Lower leg skin (tissue), 4 donors: ENCODE data around the gene NSMCE1. TPM values are rescaled to one million over a fixed set of nuclear protein-coding genes. Genes with fewer than 3 reads are reported as not detected.

Experiments used
- DNase-seq, 2 donors: peaks; one replicate each; pipeline ENCODE4 v3.0.0-alpha.2; 2019; ENCODE audit warnings: low spot score in 2 of 2
- H3K4me3 ChIP-seq: fragments of 200-600 bp; sonication (generic); 2 replicates; pipeline ENCODE4 v1.5.1; 2017; ENCODE audit warnings: mild to moderate bottlenecking, low read depth; ENCODE audit not compliant: poor library complexity, severe bottlenecking
- POLR2A ChIP-seq, 2 donors: fragments of 450-650 bp; IDR thresholded peaks; one replicate each; pipeline ENCODE4 v1.6.1; 2016 to 2017; ENCODE audit warnings: antibody characterized with exemption in 2 of 2, mild to moderate bottlenecking in 1 of 2, moderate library complexity in 1 of 2
- WGBS, 2 donors: methylation state at CpG; one replicate each; pipeline ENCODE4 v1.1.5; 2018; 5-methylcytosine and 5-hydroxymethylcytosine counted together
- intact Hi-C: fragments of 100-400 bp; cut with DNase I; formaldehyde crosslinking; loops from one replicate; pipeline ENCODE4 v1.15.0; 2023; ENCODE audit warnings: low total_unique reads
- total RNA-seq, 4 donors: library from RNA; depleted of rRNA; stranded (reverse); fragments of >200 nt; gene quantifications; one replicate each; pipeline ENCODE4 v1.1.0, GENCODE V29; 2016
- TF ChIP-seq, protein P1 (sequence below), 3 donors: fragments of 450-650 bp; IDR thresholded peaks; one replicate each; pipeline ENCODE4 v1.5.1; 2016; ENCODE audit warnings: antibody characterized with exemption in 3 of 3, mild to moderate bottlenecking in 3 of 3, moderate library complexity in 2 of 3

The NSMCE1 gene
- total RNA-seq, 4 donors from 2014 or later, result 17.3 to 29.2 (median 21.1) TPM

- no peak overlapping the region for H3K4me3 ChIP-seq
- TF ChIP-seq, protein P1, sequence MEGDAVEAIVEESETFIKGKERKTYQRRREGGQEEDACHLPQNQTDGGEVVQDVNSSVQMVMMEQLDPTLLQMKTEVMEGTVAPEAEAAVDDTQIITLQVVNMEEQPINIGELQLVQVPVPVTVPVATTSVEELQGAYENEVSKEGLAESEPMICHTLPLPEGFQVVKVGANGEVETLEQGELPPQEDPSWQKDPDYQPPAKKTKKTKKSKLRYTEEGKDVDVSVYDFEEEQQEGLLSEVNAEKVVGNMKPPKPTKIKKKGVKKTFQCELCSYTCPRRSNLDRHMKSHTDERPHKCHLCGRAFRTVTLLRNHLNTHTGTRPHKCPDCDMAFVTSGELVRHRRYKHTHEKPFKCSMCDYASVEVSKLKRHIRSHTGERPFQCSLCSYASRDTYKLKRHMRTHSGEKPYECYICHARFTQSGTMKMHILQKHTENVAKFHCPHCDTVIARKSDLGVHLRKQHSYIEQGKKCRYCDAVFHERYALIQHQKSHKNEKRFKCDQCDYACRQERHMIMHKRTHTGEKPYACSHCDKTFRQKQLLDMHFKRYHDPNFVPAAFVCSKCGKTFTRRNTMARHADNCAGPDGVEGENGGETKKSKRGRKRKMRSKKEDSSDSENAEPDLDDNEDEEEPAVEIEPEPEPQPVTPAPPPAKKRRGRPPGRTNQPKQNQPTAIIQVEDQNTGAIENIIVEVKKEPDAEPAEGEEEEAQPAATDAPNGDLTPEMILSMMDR (IDR thresholded peaks at IDR 0.05), result no peak
- TF ChIP-seq POLR2A (IDR thresholded peaks at IDR 0.05), result no peak
- DNase-seq, result peak in 1 of 2 donors; percentile 89
- 67 to 75% methylated on average over 16 of the region's 16 CpGs for WGBS, 2 donors
- intact Hi-C loops, result loop anchor here (5.0 kb wide), 1 partner anchor 134 kb away; no protein-coding TSS in a partner anchor
Observed at GRCh38 chr16:27238016-27238587, 30.5 kb downstream of the NSMCE1 start.

DNA sequence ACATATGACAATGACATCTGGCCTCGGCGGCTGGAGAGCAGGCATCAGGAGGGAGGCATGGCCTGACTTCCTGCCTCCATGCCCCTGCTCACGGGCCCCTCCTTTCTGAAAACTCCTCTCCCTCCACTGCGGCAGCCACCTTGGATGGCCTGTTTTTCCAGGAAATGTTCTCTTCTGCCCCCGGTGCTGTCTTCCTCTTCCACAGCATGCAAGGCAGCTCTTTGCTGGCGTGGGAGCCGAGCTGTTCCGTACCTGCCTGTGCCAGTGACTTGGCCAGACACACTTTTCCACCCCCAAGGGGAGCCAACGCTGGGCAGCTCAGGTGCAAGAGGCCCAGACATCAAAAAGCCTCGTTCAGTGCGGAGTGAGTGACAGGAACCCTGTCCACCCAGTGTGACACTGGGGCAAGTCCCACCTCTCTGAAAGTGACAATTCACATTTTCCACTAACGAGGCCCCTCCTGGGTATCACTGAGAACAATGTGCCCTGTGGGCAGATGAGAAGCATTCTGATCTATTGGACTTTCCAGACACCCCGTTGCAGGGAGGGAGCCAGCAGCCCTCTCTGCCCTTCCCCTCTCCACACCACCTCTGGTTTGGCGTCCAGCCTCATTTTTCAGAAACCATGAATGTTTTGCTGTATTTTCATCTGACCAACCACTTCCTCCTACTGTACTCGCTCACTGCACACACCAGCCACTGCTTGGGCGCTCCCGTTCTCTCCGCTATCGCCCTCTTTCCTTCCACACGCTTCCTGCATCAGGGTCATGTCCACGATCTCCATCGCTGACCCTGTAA lies 31.2 kb downstream of the NSMCE1 start:
- 56 to 57% methylated on average over 22 of the region's 22 CpGs for WGBS, 2 donors
- peak in 1 of 2 donors; percentile 91 for DNase-seq
- intact Hi-C loops, result loop anchor here (5.0 kb wide), 1 partner anchor 135 kb away; no protein-coding TSS in a partner anchor
- H3K4me3 ChIP-seq, result no peak overlapping the region
- no peak for TF ChIP-seq POLR2A (IDR thresholded peaks at IDR 0.05)
- TF ChIP-seq, protein P1 (IDR thresholded peaks at IDR 0.05), result no peak

DNA sequence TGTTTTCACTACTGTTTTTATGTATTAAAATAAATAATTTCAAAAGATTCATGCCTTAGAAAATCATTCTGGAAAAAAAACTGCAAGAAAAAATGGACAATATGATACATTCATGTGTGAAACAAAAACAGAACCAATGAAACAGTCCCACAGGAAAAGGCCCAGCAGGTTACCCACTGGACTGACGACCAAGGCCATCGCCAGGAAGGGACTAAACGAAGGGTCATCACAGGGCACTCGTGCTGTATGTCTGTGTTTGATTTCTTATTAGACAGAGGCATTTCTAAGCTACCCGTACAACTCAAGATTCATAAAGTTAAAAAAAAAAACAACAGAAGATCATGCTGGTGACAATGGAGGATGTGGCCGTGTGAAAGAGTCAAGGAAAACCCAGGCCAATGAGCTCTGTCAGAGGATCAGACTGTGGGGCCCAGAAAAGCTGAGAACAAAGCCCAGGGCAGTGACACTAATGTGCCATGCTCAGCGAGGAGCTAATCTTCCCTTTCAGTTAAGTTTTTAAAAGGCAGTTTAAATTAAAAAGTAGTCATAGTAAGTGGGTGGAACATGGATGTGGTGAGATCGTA lies 31.8 kb downstream of the NSMCE1 start:
- no peak for DNase-seq
- no peak for TF ChIP-seq POLR2A (IDR thresholded peaks at IDR 0.05)
- TF ChIP-seq, protein P1 (IDR thresholded peaks at IDR 0.05), result no peak
- intact Hi-C loops, result loop anchor here (5.0 kb wide), 1 partner anchor 136 kb away; no protein-coding TSS in a partner anchor
- no peak overlapping the region for H3K4me3 ChIP-seq
- 71% methylated on average over 8 of the region's 8 CpGs for WGBS, 2 donors

- intact Hi-C loops, result loop anchor here (5.0 kb wide), 1 partner anchor 136 kb away; no protein-coding TSS in a partner anchor
- no peak overlapping the region for H3K4me3 ChIP-seq
- DNase-seq, result no peak
- 77 to 95% methylated on average over 8 of the region's 8 CpGs for WGBS, 2 donors
- no peak for TF ChIP-seq POLR2A (IDR thresholded peaks at IDR 0.05)
- TF ChIP-seq, protein P1 (IDR thresholded peaks at IDR 0.05), result no peak
Observed at GRCh38 chr16:27235938-27236245, 32.7 kb downstream of the NSMCE1 start.

GRCh38 chr16:27235055-27235937 lies 33.3 kb downstream of the NSMCE1 start:
- intact Hi-C loops, result loop anchor here (5.0 kb wide), 1 partner anchor 137 kb away; no protein-coding TSS in a partner anchor
- 19% methylated on average over 23 of the region's 23 CpGs for WGBS, 2 donors
- peak; percentile 92 to 99 for DNase-seq
- TF ChIP-seq POLR2A (IDR thresholded peaks at IDR 0.05), result no peak
- TF ChIP-seq, protein P1 (IDR thresholded peaks at IDR 0.05), result peak in 1 of 3 donors; percentile 63
- no peak overlapping the region for H3K4me3 ChIP-seq
